ENCODE results near the gene NR0B2. TPM values are rescaled to one million over a fixed set of nuclear protein-coding genes. Genes with fewer than 3 reads are reported as not detected.
A peak's percentile ranks its signal among the peaks of the same experiment; 100 is the strongest.
"Not testable (repeated sequence)": the region's sequence is repeated elsewhere in the genome, so short reads cannot be mapped to it uniquely, and the experiment has no call there.

The NR0B2 gene
- total RNA-seq, 1 experiment from 2014 or later = not detected

DNA sequence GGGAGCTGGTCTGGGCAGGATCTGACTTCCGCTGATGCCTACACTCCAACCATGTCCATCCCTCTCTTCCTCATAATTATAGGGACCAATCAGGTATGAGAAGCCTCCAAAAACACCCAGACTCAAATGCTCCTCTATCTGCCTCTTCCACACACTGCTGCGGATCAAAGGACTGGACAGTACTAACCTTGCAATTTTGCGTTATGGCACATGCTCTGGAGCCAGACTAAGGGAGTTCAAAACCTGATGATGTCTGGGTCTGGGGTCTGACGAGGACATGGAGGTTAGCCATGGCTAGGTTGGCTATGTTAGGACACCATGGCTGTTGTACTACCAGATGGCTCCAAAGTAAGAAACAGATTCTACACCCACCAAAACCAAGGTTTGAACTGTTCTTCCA, 34.0 kb downstream of the NR0B2 start:
- H3K79me2 ChIP-seq (ENCODE audit: low read length) = peaks cover 8% of the 10 kb centered on the region; the same call in 1 of the 2 replicates
- BruUV-seq (replicated peaks) = no TSS peak
- H3K4me3 ChIP-seq (ENCODE audit: low read length) = no peak overlapping the region
- peaks cover 9% of the 10 kb centered on the region for H3F3A ChIP-seq (ENCODE audit: low read length, unreplicated experiment)
- TF ChIP-seq EZH2phosphoT487 (IDR thresholded peaks at IDR 0.05; ENCODE audit: borderline replicate concordance, low read length) = no peak
- TF ChIP-seq EZH2 (IDR thresholded peaks at IDR 0.05; ENCODE audit: low read length, unreplicated experiment) = no peak
- TF ChIP-seq, protein P1, sequence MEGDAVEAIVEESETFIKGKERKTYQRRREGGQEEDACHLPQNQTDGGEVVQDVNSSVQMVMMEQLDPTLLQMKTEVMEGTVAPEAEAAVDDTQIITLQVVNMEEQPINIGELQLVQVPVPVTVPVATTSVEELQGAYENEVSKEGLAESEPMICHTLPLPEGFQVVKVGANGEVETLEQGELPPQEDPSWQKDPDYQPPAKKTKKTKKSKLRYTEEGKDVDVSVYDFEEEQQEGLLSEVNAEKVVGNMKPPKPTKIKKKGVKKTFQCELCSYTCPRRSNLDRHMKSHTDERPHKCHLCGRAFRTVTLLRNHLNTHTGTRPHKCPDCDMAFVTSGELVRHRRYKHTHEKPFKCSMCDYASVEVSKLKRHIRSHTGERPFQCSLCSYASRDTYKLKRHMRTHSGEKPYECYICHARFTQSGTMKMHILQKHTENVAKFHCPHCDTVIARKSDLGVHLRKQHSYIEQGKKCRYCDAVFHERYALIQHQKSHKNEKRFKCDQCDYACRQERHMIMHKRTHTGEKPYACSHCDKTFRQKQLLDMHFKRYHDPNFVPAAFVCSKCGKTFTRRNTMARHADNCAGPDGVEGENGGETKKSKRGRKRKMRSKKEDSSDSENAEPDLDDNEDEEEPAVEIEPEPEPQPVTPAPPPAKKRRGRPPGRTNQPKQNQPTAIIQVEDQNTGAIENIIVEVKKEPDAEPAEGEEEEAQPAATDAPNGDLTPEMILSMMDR (conservative IDR thresholded peaks at IDR 0.05; ENCODE audit: low read depth, low read length) = no peak
- no peaks in the 10 kb centered on the region for H3K9me2 ChIP-seq (replicated peaks; ENCODE audit: low read length)
- no peak overlapping the region for H3K27ac ChIP-seq (ENCODE audit: low read length)
- H3K27me3 ChIP-seq (ENCODE audit: low read length) = no peaks in the 10 kb centered on the region
- H3K36me3 ChIP-seq (ENCODE audit: low read depth, low read length) = peaks cover 37% of the 10 kb centered on the region
- H4K20me1 ChIP-seq (ENCODE audit: low read length) = no peaks in the 10 kb centered on the region
- ChIA-PET POLR2A (ENCODE audit: unreplicated experiment) (no interaction called here), CTCF (no interaction called here)
- H2AFZ ChIP-seq (ENCODE audit: low read length) = no peak overlapping the region
- no peak overlapping the region for H3K4me2 ChIP-seq (ENCODE audit: low read length)
- no peak overlapping the region for H3K9ac ChIP-seq (ENCODE audit: low read length)
- no peak for DNase-seq
- H3K9me3 ChIP-seq (ENCODE audit: low read length) = no peaks in the 10 kb centered on the region
- intact Hi-C loops (cut with micrococcal nuclease) = loop anchor here (5.0 kb wide), 1 partner anchor 67 kb away; no protein-coding TSS in a partner anchor
- ATAC-seq = no peak
- H3K4me1 ChIP-seq (ENCODE audit: insufficient read depth, low read length) = peaks cover 31% of the 10 kb centered on the region

DNA sequence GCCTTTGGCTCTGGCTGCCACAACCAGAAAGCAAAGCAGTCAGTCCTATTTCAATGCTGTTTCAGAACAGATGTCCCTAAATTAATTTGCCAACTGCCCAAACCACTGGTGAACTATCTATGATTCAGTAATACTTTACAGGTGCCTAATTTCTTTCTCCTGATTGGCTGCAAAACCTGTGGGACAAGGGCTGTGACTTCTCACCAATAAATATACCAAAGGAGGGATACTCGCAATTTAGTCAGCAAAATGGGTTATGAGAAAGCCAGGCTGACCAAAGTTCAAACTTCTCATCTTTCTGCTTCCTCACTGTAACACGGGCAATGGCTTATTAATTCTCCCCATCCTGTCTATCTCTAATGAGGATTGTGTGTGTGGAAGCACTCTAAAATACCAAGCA, 36.4 kb downstream of the NR0B2 start:
- Histone ChIP-seq H3K27me3 (ENCODE audit: low read length) (no peaks in the 10 kb centered on the region), H3K9ac (ENCODE audit: low read length) (peak overlapping the region; percentile 72), H3F3A (ENCODE audit: low read length, unreplicated experiment) (peaks cover 9% of the 10 kb centered on the region), H3K4me3 (ENCODE audit: low read length) (peak overlapping the region; percentile 49), H3K4me2 (ENCODE audit: low read length) (peak overlapping the region; percentile 81), H3K9me2 (replicated peaks; ENCODE audit: low read length) (no peaks in the 10 kb centered on the region), H4K20me1 (ENCODE audit: low read length) (no peaks in the 10 kb centered on the region), H3K4me1 (ENCODE audit: insufficient read depth, low read length) (peaks cover 43% of the 10 kb centered on the region), H3K36me3 (ENCODE audit: low read depth, low read length) (peaks cover 20% of the 10 kb centered on the region; the same call in 1 of the 2 replicates), H3K79me2 (ENCODE audit: low read length) (peaks cover 4% of the 10 kb centered on the region; the same call in 1 of the 2 replicates), H2AFZ (ENCODE audit: low read length) (no peak overlapping the region), H3K27ac (ENCODE audit: low read length) (peak overlapping the region; percentile 92), H3K9me3 (ENCODE audit: low read length) (no peaks in the 10 kb centered on the region)
- DNase-seq = peak; percentile 88
- POLR2A ChIA-PET (ENCODE audit: unreplicated experiment) = no interaction called here
- no peak for TF ChIP-seq EZH2 (IDR thresholded peaks at IDR 0.05; ENCODE audit: low read length, unreplicated experiment)
- TF ChIP-seq, protein P1 (conservative IDR thresholded peaks at IDR 0.05; ENCODE audit: low read depth, low read length) = no peak
- TF ChIP-seq EZH2phosphoT487 (IDR thresholded peaks at IDR 0.05; ENCODE audit: borderline replicate concordance, low read length) = no peak
- BruUV-seq (replicated peaks) = no TSS peak
- CTCF ChIA-PET = no interaction called here
- ATAC-seq = peak; percentile 44
- intact Hi-C loops (cut with micrococcal nuclease) = loop anchor here (5.0 kb wide), 1 partner anchor 65 kb away; no protein-coding TSS in a partner anchor

DNA sequence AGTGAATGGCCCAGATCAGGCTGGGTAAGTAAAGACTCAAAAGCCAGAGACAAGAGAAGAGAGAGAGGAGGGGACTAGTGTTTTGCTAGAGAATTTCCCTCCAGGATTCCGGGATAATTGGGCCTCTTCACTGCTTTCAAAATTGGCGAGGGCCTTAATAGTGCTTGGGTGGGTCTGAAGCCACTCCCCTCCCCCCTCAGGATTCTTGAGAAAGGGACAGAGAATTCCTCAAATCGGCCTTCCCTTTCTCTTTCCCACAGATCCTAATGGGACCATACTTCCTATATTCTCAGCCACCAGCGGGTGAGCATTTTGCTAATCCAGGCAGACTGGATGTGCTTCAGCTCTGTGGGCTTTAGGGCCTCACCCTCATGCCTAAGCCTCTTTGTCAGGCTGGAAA, 38.9 kb downstream of the NR0B2 start:
- Histone ChIP-seq H3K27ac (ENCODE audit: low read length) (peak overlapping the region; percentile 63), H3K9me3 (ENCODE audit: low read length) (no peaks in the 10 kb centered on the region), H3K9me2 (replicated peaks; ENCODE audit: low read length) (no peaks in the 10 kb centered on the region), H3F3A (ENCODE audit: low read length, unreplicated experiment) (peaks cover 9% of the 10 kb centered on the region), H3K4me2 (ENCODE audit: low read length) (peak overlapping the region; percentile 36; the same call in 1 of the 2 replicates), H2AFZ (ENCODE audit: low read length) (no peak overlapping the region), H3K4me3 (ENCODE audit: low read length) (no peak overlapping the region), H3K36me3 (ENCODE audit: low read depth, low read length) (peaks cover 12% of the 10 kb centered on the region; the same call in 1 of the 2 replicates), H3K79me2 (ENCODE audit: low read length) (peaks cover 4% of the 10 kb centered on the region; the same call in 1 of the 2 replicates), H3K27me3 (ENCODE audit: low read length) (no peaks in the 10 kb centered on the region), H4K20me1 (ENCODE audit: low read length) (no peaks in the 10 kb centered on the region), H3K4me1 (ENCODE audit: insufficient read depth, low read length) (peaks cover 45% of the 10 kb centered on the region), H3K9ac (ENCODE audit: low read length) (no peak overlapping the region)
- ChIA-PET POLR2A (ENCODE audit: unreplicated experiment) (interaction anchor here (0.9 kb wide), 1 partner anchor 10 kb away, joined by 7 read pairs; no protein-coding TSS in a partner anchor), CTCF (no interaction called here)
- intact Hi-C loops (cut with micrococcal nuclease) = loop anchor here (5.0 kb wide), 1 partner anchor 63 kb away; no protein-coding TSS in a partner anchor
- BruUV-seq (replicated peaks) = no TSS peak
- DNase-seq (no peak), ATAC-seq (no peak)
- TF ChIP-seq EZH2 (IDR thresholded peaks at IDR 0.05; ENCODE audit: low read length, unreplicated experiment) = no peak
- no peak for TF ChIP-seq EZH2phosphoT487 (IDR thresholded peaks at IDR 0.05; ENCODE audit: borderline replicate concordance, low read length)
- TF ChIP-seq, protein P1 (conservative IDR thresholded peaks at IDR 0.05; ENCODE audit: low read depth, low read length) = no peak

DNA sequence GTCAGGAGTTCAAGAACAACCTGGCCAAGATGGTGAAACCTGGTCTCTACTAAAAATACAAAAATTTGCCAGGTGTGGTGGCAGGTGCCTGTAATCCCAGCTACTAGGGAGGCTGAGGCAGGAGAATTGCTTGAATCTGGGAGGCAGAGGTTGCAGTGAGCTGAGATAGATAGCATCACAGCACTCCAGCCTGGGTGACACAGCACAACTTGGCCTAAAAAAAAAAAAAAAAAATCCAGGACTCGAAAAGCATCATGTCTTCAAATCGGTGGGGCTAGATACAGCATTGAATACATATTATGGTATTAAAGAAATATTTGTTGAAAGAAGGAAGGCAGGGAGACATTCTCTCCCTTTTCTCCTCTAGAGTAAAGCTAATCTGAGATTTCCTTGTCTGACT, 40.7 kb downstream of the NR0B2 start:
- peaks cover 51% of the 10 kb centered on the region for H3K4me1 ChIP-seq (ENCODE audit: insufficient read depth, low read length)
- H3K79me2 ChIP-seq (ENCODE audit: low read length); DNase-seq; H3K36me3 ChIP-seq (ENCODE audit: low read depth, low read length); H4K20me1 ChIP-seq (ENCODE audit: low read length); H3K27ac ChIP-seq (ENCODE audit: low read length); H3K4me2 ChIP-seq (ENCODE audit: low read length); H3F3A ChIP-seq (ENCODE audit: low read length, unreplicated experiment); H2AFZ ChIP-seq (ENCODE audit: low read length); ATAC-seq; H3K27me3 ChIP-seq (ENCODE audit: low read length); CTCF ChIA-PET; H3K9me2 ChIP-seq (replicated peaks; ENCODE audit: low read length); H3K4me3 ChIP-seq (ENCODE audit: low read length); BruUV-seq (replicated peaks); H3K9ac ChIP-seq (ENCODE audit: low read length); H3K9me3 ChIP-seq (ENCODE audit: low read length); intact Hi-C loops (cut with micrococcal nuclease): not testable (repeated sequence)
- POLR2A ChIA-PET (ENCODE audit: unreplicated experiment) = interaction anchor here (0.7 kb wide), 1 partner anchor 33 kb away, joined by 7 read pairs; no protein-coding TSS in a partner anchor
